ENCODE measurements around the gene KLRC1. TPM values are rescaled to one million over a fixed set of nuclear protein-coding genes. Genes with fewer than 3 reads are reported as not detected.

KLRC1 gene
- total RNA-seq, 2 donors from 2014 or later: 0.59 TPM; not detected in 1

- intact Hi-C loops (cut with DNase I): no loop called here
- WGBS: 72% methylated on average over 4 of the region's 4 CpGs
- no peak overlapping the region for H3K4me3 ChIP-seq
- H3K27me3 ChIP-seq (replicated peaks; ENCODE audit: insufficient read depth): no peaks in the 10 kb centered on the region
- no peaks in the 10 kb centered on the region for H3K36me3 ChIP-seq
- no peaks in the 10 kb centered on the region for H3K4me1 ChIP-seq (replicated peaks)
- DNase-seq (ENCODE audit: low spot score): no peak
- H3K27ac ChIP-seq: no peak overlapping the region
- TF ChIP-seq POLR2AphosphoS5 (IDR thresholded peaks at IDR 0.05) (no peak), CTCF (IDR thresholded peaks at IDR 0.05) (no peak), POLR2A (IDR thresholded peaks at IDR 0.05) (no peak)
- H3K9me3 ChIP-seq: no peaks in the 10 kb centered on the region
Measured at GRCh38 chr12:10406725-10407124, 46.5 kb downstream of the KLRC1 start.

DNA sequence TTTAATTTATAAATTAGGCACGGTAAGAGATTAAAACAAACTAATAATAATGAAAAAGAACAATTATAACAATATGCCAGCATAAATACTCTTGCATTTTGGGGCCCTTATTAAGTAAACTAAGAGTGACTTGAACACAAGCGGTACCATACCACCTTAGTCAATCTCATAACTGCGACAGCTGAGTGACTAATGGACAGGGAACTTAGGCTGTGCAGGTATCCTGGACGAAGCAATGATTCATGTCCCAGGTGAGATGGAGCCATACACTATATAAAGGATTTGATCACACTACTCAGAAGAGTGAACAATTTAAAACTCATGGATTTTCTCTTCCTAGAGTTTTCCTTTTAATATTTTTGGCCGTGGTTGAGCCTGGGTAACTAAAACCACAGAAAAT lies 47.9 kb downstream of the KLRC1 start:
- WGBS: 95% methylated on average over 5 of the region's 5 CpGs
- intact Hi-C loops (cut with DNase I): no loop called here
- H3K27me3 ChIP-seq (replicated peaks; ENCODE audit: insufficient read depth): no peaks in the 10 kb centered on the region
- DNase-seq (ENCODE audit: low spot score): no peak
- no peaks in the 10 kb centered on the region for H3K36me3 ChIP-seq
- TF ChIP-seq POLR2AphosphoS5 (IDR thresholded peaks at IDR 0.05): no peak
- TF ChIP-seq CTCF (IDR thresholded peaks at IDR 0.05): no peak
- no peak for TF ChIP-seq POLR2A (IDR thresholded peaks at IDR 0.05)
- no peaks in the 10 kb centered on the region for H3K9me3 ChIP-seq
- no peak overlapping the region for H3K4me3 ChIP-seq
- H3K27ac ChIP-seq: no peak overlapping the region
- no peaks in the 10 kb centered on the region for H3K4me1 ChIP-seq (replicated peaks)

DNA sequence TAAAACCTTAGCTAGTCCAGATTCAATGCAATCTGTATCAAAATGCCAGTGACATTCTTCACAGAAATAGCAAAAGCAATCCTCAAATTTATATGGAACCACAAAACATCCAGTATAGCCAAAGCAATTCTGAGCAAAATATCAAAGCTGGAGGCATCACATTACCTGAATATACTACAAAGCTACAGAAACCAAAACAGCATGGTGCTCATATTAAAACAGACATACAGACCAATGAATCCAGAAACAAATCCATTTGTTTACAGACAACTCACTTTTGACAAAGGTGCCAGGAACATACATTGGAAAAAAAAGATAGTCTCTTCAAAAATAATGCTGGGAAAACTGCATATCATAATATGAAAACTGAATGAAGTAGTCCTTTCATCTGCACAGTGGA lies 48.4 kb downstream of the KLRC1 start:
- H3K36me3 ChIP-seq: no peaks in the 10 kb centered on the region
- no peaks in the 10 kb centered on the region for H3K27me3 ChIP-seq (replicated peaks; ENCODE audit: insufficient read depth)
- H3K4me3 ChIP-seq: no peak overlapping the region
- no peak for TF ChIP-seq CTCF (IDR thresholded peaks at IDR 0.05)
- TF ChIP-seq POLR2AphosphoS5 (IDR thresholded peaks at IDR 0.05): no peak
- TF ChIP-seq POLR2A (IDR thresholded peaks at IDR 0.05): no peak
- DNase-seq (ENCODE audit: low spot score): no peak
- H3K27ac ChIP-seq: no peak overlapping the region
- no peaks in the 10 kb centered on the region for H3K4me1 ChIP-seq (replicated peaks)
- no peaks in the 10 kb centered on the region for H3K9me3 ChIP-seq
- intact Hi-C loops (cut with DNase I): no loop called here

GRCh38 chr12:10400829-10401228 lies 52.3 kb downstream of the KLRC1 start:
- H3K27ac ChIP-seq: no peak overlapping the region
- intact Hi-C loops (cut with DNase I): no loop called here
- TF ChIP-seq POLR2A (IDR thresholded peaks at IDR 0.05) (no peak), CTCF (IDR thresholded peaks at IDR 0.05) (no peak), POLR2AphosphoS5 (IDR thresholded peaks at IDR 0.05) (no peak)
- no peak for DNase-seq (ENCODE audit: low spot score)
- H3K9me3 ChIP-seq: no peaks in the 10 kb centered on the region
- no peaks in the 10 kb centered on the region for H3K36me3 ChIP-seq
- H3K4me3 ChIP-seq: no peak overlapping the region
- H3K4me1 ChIP-seq (replicated peaks): no peaks in the 10 kb centered on the region
- H3K27me3 ChIP-seq (replicated peaks; ENCODE audit: insufficient read depth): no peaks in the 10 kb centered on the region

DNA sequence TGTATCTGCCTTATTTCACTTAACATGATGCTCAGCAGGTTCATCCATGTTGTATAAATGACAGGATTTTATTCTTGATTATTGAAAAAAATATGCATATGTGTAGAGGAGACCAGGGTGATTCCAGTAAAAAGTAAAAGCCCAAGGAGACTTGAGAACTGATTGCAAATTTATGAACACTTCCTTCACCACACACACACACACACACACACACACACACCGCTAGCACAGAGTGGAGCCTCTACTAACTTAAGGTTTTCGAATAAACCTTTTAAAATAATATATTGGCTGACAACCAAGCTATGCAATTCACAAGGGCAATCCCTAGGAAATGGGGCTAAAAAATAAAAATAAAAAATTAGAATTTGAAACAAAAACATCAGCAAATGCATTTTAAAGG lies 55.0 kb downstream of the KLRC1 start:
- 90% methylated on average over 2 of the region's 2 CpGs for WGBS
- Histone ChIP-seq H3K27ac (no peak overlapping the region), H3K27me3 (replicated peaks; ENCODE audit: insufficient read depth) (no peaks in the 10 kb centered on the region), H3K36me3 (no peaks in the 10 kb centered on the region), H3K4me1 (replicated peaks) (peaks cover 4% of the 10 kb centered on the region), H3K4me3 (no peak overlapping the region), H3K9me3 (no peaks in the 10 kb centered on the region)
- no peak for DNase-seq (ENCODE audit: low spot score)
- TF ChIP-seq POLR2AphosphoS5 (IDR thresholded peaks at IDR 0.05): no peak
- no peak for TF ChIP-seq POLR2A (IDR thresholded peaks at IDR 0.05)
- intact Hi-C loops (cut with DNase I): no loop called here

Measured in prostate gland (tissue), 2 donors.